GM12878 (cell line): Measurements from ENCODE around the gene RAE1. TPM values are rescaled to one million over a fixed set of nuclear protein-coding genes. Genes with fewer than 3 reads are reported as not detected.
A peak's percentile ranks its signal among the peaks of the same experiment; 100 is the strongest.

ENCODE experiments used
- ATAC-seq: fragments of 200-7000 bp; cut with Tn5 transposase; 3 replicates; pipeline ENCODE4 v1.9.1; 2020; ENCODE audit warnings: mild to moderate bottlenecking, moderate library complexity
- BruUV-seq: library from RNA; stranded (reverse); fragments of 400-500 nt; replicated peaks from 2 replicates; lab custom pipeline; 2021; lab: Mats Ljungman, UMichigan
- CTCF ChIA-PET: fragments of 300-600 bp; sonication (Branson Sonifier 250); formaldehyde crosslinking; extraction: SDS; loops from one replicate; lab custom pipeline; 2021; ENCODE audit warnings: inconsistent platforms; lab: Yijun Ruan, JAX
- POLR2A ChIA-PET: fragments of 350-600 bp; formaldehyde crosslinking; extraction: SDS; loops from one replicate; lab custom pipeline; 2021; ENCODE audit warnings: inconsistent platforms; lab: Charles Lee
- RAD21 ChIA-PET: fragments of 300-600 bp; sonication (Branson Sonifier 250); formaldehyde crosslinking; loops from one replicate; lab custom pipeline; 2023; ENCODE audit warnings: antibody characterized with exemption; ENCODE audit not compliant: unreplicated experiment; lab: Charles Lee
- SMC1A ChIA-PET: fragments of 300-600 bp; sonication (Branson Sonifier 250); formaldehyde crosslinking; loops from one replicate; lab custom pipeline; 2023; ENCODE audit not compliant: unreplicated experiment, uncharacterized antibody; lab: Charles Lee
- DNase-seq: peaks from one replicate; pipeline ENCODE4 v3.0.0-alpha.2; 2011; ENCODE audit warnings: low read depth, low spot score
- FAIRE-seq: peaks from 3 replicates; lab custom pipeline; 2011; peaks lifted over from hg19 to GRCh38; lab: Jason Lieb, UNC
- H2AFZ ChIP-seq: 2 replicates; pipeline ENCODE4 v1.6.0; 2011; ENCODE audit warnings: low read depth, low read length, control low read depth; ENCODE audit not compliant: control insufficient read depth
- H3K27ac ChIP-seq: 2 replicates; pipeline ENCODE4 v1.5.1; 2011; ENCODE audit warnings: control low read depth; ENCODE audit not compliant: control insufficient read depth, insufficient read depth
- H3K27me3 ChIP-seq, 2 experiments: replicated peaks in 1 of 2; 2 replicates each; pipeline versions ENCODE4 v1.6.0 to v1.6.1; 2011; ENCODE audit warnings: low read length in 1 of 2; ENCODE audit not compliant: control insufficient read depth in 2 of 2, insufficient read depth in 2 of 2
- H3K36me3 ChIP-seq, 2 experiments: 2 replicates each; pipeline ENCODE4 v1.5.1; 2011; ENCODE audit warnings: low read length in 1 of 2; ENCODE audit not compliant: control insufficient read depth in 2 of 2, insufficient read depth in 2 of 2
- H3K4me1 ChIP-seq: 2 replicates; pipeline ENCODE4 v1.6.1; 2011; ENCODE audit warnings: mild to moderate bottlenecking, low read length, moderate library complexity, mixed read lengths; ENCODE audit not compliant: control insufficient read depth, insufficient read depth
- H3K4me2 ChIP-seq: 2 replicates; pipeline ENCODE4 v1.6.0; 2011; ENCODE audit warnings: control low read depth; ENCODE audit not compliant: control insufficient read depth, insufficient read depth
- H3K4me3 ChIP-seq: fragments of 200-600 bp; sonication (generic); 2 replicates; pipeline ENCODE4 v1.5.1; 2016
- H3K79me2 ChIP-seq: 2 replicates; pipeline ENCODE4 v1.6.0; 2011; ENCODE audit warnings: low read length; ENCODE audit not compliant: control insufficient read depth, insufficient read depth
- H3K9ac ChIP-seq: 2 replicates; pipeline ENCODE4 v1.8.0; 2011; ENCODE audit warnings: low read length, control low read depth, mixed read lengths; ENCODE audit not compliant: control insufficient read depth, insufficient read depth
- H3K9me3 ChIP-seq: replicated peaks from 3 replicates; pipeline ENCODE4 v1.5.1; 2011; ENCODE audit warnings: mild to moderate bottlenecking, low read length; ENCODE audit not compliant: control insufficient read depth, insufficient read depth
- H4K20me1 ChIP-seq: 2 replicates; pipeline ENCODE4 v1.6.0; 2011; ENCODE audit not compliant: control insufficient read depth, insufficient read depth
- POLR2A ChIP-seq: IDR thresholded peaks from 2 replicates; pipeline ENCODE4 v1.6.1; 2011; ENCODE audit warnings: low read depth, mild to moderate bottlenecking, low read length
- WGBS: methylation state at CpG from one replicate; pipeline ENCODE4 v1.1.6; 2016; ENCODE audit warnings: low lambda C conversion rate; ENCODE audit not compliant: insufficient replicate concordance, insufficient coverage; ENCODE audit errors: missing lambda C conversion rate; 5-methylcytosine and 5-hydroxymethylcytosine counted together
- in situ Hi-C: fragments of 300-500 bp; cut with MboI; formaldehyde crosslinking; loops from 9 replicates; pipeline ENCODE4 v1.14.3; 2018; ENCODE audit warnings: mixed read lengths
- intact Hi-C: fragments of 100-400 bp; cut with micrococcal nuclease; formaldehyde crosslinking; loops from one replicate; pipeline ENCODE4 v1.14.2; 2022; ENCODE audit not compliant: unreplicated experiment
- polyA plus RNA-seq, 11 experiments: library from polyadenylated mRNA; depleted of rRNA in 4 of 11; unstranded in 6 of 11; stranded (reverse) in 5 of 11; fragments of >200 nt; fragmentation: Nextera tagmentation in 4 of 11; fragmentation: Illumina TruSeq in 1 of 11; extraction: Ambion mirVana in 4 of 11; extraction: Trizol in 1 of 11; gene quantifications; 1 replicate in 1 of 11; 2 replicates in 10 of 11; pipeline versions ENCODE4 v1.2.1 to v1.2.3, GENCODE V29; 2011 to 2016; ENCODE audit warnings: inconsistent platforms in 2 of 11, missing spikeins in 2 of 11, low read depth in 1 of 11
- total RNA-seq, 4 experiments: library from RNA; depleted of rRNA in 3 of 4; stranded (reverse); fragments of >200 nt in 3 of 4; fragmentation: Illumina TruSeq in 1 of 4; extraction: Trizol in 1 of 4; gene quantifications; 2 replicates each; pipeline versions ENCODE4 v1.2.1 to v1.2.3, GENCODE V29; 2013 to 2021
- TF ChIP-seq, protein P1 (sequence below): fragments of 150-350 bp; IDR thresholded peaks from 2 replicates; pipeline ENCODE4 v1.6.1; 2014; ENCODE audit warnings: mild to moderate bottlenecking, low read depth, low read length

Gene RAE1
- total and polyA plus RNA-seq, 10 of the 15 experiments (the other 5 are each of a cell fraction or from before 2014, with no cell fraction given) = 28.7 to 107 (median 49.3) TPM

DNA sequence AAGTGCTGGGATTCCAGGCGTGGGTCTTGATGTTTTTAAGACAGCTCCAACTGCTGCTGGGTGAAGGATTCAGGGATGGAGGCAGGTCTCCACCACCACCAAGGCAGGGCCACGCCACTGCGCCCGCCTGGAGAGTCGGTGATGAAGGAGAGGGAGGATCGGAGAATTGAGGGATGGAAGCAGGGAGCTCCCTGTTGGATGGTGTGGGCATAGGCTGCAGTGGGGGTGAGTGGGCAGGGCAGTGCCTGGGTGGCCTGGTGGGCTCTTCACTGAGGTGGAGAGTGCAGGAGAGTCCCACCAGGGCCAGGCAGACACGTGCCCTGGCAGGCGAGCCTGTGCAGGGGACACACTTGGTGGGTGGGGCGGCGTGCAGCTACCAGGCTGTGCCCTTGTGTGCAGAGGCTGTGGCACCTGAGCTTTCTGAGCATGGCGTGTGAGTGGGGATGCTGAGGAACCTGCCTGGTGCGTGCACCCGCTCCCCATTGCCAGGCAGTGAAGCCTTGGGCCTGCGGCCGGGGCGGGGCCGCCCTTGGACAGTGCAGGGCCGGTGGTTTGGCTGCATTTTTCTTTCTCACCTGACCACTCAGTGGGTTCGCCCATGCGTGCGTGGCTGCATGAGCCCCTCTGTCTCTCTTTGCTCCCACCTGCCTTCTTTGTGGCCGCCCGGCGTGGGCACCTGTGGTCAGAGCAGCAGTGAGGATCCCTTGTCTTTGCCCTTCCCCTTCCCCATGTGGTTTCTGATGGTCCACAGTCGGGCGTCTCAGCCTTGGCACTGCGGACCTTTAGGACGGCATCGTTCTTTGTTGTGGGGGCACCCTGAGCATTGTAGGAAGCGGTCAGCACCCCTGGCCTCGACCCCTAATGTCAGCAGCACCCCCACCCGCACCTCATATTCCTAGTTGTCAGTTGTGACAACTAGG lies 51.4 kb downstream of the RAE1 start:
- DNase-seq (no peak), ATAC-seq (no peak), FAIRE-seq (no peak)
- Histone ChIP-seq H3K4me3 (no peak overlapping the region), H3K36me3 (peaks cover 32 to 44% of the 10 kb centered on the region in 2 experiments), H3K79me2 (peaks cover 55% of the 10 kb centered on the region), H3K4me1 (peaks cover 40% of the 10 kb centered on the region), H2AFZ (no peak overlapping the region), H3K27ac (no peak overlapping the region), H3K9ac (no peak overlapping the region), H3K4me2 (no peak overlapping the region), H4K20me1 (no peaks in the 10 kb centered on the region; the same call in none of the 2 replicates), H3K9me3 (no peaks in the 10 kb centered on the region), H3K27me3 (no peaks in the 10 kb centered on the region)
- no TSS peak for BruUV-seq
- WGBS = 95% methylated on average over 30 of the region's 32 CpGs
- in situ Hi-C loops (loop anchor here (5.0 kb wide), 1 partner anchor 80 kb away; no protein-coding TSS in a partner anchor), intact Hi-C loops (no loop called here)
- TF ChIP-seq, protein P1, sequence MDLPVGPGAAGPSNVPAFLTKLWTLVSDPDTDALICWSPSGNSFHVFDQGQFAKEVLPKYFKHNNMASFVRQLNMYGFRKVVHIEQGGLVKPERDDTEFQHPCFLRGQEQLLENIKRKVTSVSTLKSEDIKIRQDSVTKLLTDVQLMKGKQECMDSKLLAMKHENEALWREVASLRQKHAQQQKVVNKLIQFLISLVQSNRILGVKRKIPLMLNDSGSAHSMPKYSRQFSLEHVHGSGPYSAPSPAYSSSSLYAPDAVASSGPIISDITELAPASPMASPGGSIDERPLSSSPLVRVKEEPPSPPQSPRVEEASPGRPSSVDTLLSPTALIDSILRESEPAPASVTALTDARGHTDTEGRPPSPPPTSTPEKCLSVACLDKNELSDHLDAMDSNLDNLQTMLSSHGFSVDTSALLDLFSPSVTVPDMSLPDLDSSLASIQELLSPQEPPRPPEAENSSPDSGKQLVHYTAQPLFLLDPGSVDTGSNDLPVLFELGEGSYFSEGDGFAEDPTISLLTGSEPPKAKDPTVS = no peak
- peak; percentile 69 for TF ChIP-seq POLR2A
- SMC1A ChIA-PET = interaction anchor here (1.1 to 2.2 kb wide), 8 partner anchors 10 to 93 kb away, joined by 3 to 13 read pairs (median 4); no protein-coding TSS in a partner anchor
- POLR2A ChIA-PET = interaction anchor here (1.0 to 6.9 kb wide), 7 partner anchors 9 to 81 kb away, joined by 3 to 58 read pairs (median 5); partner anchors contain the start of gene RBM38
- CTCF ChIA-PET = interaction anchor here (0.7 to 3.9 kb wide), 10 partner anchors 10 to 215 kb away, joined by 3 to 26 read pairs (median 4); no protein-coding TSS in a partner anchor
- RAD21 ChIA-PET = interaction anchor here (1.1 to 3.1 kb wide), 3 partner anchors 10 to 23 kb away, joined by 4 to 20 read pairs (median 5); no protein-coding TSS in a partner anchor
